Inferior parietal cortex (tissue), 1 donor: Measurements from ENCODE around the gene PCBP1.
A peak's percentile ranks its signal among the peaks of the same experiment; 100 is the strongest.
"Not testable (repeated sequence)": the region's sequence is repeated elsewhere in the genome, so short reads cannot be mapped to it uniquely, and the experiment has no call there.

Experiments used
- DNase-seq: peaks from one replicate; pipeline ENCODE4 v3.0.0-alpha.2; 2016; ENCODE audit errors: extremely low spot score

Gene PCBP1

DNA sequence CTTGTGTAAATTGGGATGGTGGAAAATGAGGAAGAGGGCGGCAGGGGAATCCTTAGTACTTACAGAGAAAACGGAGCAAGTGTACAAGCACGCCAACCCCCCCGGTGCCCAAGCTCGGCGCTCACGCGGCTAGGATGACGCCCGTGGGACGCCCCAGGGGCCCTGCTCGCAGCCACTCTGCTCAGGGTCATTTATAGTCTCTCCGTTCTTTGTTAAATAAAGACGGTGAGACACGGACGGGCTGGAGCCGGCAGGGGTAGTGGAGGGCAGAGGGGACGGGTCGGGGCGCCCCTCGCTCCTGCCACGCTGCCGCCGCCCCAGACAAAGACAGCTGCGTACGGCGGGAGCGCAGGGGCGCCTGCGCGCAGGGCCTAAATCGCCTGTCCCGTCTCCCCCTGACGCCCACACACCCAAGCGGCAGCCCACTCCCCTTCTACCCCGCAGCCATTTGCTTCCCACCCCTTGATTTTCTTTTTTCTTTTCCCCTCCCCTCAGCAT lies 37.8 kb downstream of the PCBP1 start:
- DNase-seq = peak; percentile 71

DNA sequence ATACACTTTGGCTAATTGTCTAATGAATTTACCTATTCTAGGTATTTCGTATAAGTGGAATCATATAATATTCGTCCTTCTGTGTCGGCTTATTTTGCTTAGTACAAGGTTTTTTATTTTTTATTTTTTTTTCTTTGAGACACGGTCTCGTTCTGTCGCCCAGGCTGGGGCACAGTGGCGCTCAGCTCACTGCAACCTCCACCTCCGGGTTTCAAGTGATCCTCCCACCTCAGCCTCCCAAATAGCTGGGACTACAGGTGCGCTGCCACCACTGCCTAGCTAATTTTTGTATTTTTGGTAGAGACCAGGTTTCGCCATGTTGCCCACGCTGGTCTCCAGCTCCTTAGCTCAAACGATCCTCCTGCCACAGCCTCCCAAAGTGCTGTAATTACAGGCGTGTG lies 38.2 kb downstream of the PCBP1 start:
- no peak for DNase-seq

DNA sequence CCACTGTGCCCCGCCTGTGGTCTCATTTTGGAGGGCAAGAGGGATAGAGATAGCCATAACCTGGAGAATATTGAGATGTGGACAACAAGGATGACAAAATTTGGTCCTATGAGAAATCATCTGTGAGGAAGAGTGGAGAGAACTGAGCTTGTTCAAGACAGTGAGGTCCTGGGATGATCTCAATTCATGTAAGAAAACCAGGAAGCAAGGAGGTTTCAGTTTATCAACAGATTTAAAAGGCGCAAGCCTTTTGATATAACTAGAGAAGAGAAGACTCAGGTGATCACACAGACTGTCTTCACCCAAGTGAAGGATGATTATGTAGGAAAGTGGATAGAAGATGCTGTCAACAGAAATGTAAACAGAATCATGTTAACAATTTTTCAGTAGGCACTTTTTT lies 39.1 kb downstream of the PCBP1 start:
- DNase-seq = peak; percentile 2

DNA sequence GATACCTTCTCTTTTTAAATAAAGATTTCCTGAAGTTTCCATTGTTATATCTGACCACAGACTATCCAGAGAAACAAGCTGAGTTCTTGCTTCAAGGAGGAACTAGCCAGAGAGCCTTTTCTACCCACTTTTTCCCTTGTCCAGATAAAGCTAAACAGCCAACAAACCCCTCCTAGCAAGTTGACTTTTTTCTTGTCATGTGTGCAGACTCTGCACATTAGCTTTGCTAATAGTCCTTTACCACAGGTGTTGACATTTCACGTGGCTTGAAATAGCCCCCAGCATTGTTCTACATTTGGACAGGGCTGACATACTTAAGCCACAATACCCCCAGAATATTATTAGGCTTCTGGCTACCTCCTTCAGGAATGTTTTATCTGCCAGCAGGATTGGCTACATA lies 40.7 kb downstream of the PCBP1 start:
- no peak for DNase-seq

DNA sequence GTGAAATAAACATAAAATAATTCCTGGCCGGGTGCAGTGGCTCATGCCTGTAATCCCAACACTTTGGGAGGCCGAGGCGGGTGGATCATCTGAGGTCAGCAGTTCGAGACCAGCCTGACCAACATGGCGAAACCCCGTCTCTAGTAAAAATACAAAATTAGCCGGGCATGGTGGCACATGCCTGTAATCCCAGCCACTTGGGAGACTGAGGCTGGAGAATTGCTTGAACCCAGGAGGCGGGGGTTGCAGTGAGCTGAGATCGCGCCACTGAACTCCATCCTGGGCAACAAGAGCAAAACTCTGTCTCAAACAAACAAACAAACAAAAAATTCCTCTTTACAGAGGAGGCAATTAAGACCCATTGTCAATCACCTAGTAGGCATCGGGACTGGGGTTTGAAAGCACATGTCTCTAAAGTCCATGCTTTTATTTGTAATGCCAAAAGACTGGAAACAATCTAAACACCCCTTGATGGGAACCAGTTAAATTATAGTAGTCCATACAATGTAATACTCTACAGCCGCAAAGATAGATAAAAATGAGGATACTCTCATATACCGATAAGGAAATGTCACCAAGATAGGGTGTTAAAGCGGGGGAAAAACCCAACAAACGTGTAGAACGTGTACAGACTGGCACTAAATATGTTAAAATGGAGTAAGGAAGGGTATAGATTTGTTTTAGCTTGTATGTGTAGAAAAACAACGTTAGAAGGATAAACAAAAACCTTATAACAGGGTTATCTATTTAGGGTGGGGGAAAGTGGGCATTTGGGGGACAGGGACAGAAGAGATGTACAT lies 44.3 kb downstream of the PCBP1 start:
- DNase-seq = not testable (repeated sequence)

DNA sequence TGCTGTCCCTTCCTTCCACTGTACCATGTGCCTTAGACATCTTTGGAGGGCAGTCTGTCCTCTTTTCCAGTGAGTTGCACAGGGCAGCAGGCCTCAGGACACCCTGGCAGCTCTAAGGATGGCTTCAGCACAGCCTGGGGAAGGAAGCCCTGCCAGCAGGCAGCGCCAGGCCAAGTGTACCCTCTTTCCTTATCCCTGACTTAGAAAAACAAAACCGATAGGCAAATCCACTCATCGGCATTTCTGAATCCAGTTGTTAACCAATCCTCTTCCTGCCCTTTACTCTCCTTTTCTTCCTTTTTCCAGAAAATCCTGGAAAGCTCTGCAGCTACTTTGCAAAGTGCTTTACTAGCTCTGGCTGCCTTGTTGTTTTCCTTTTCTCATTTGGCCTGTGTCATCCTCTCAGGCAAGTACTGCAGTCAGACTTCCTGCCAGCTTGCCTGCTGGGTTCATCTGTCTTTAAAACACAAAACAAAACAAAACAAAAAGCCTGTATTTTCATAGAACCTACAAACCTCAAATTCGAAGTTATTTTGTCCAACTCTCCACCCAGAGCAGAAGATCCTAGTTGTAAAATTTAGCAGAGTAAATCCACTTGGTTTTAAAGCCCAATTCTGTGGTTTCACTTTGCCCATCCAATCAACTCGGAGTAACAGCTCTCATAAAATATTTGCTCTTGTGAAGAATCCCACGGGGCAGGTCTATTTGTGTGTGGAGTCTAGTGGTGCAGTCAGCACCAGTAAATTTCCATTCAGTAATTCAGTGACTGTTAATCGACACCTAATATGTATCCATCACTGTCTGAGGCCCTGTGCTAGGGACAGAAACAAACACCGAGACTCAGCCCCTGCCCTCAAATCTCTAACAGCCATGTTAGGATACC lies 45.2 kb downstream of the PCBP1 start:
- DNase-seq = peak; percentile 83

DNA sequence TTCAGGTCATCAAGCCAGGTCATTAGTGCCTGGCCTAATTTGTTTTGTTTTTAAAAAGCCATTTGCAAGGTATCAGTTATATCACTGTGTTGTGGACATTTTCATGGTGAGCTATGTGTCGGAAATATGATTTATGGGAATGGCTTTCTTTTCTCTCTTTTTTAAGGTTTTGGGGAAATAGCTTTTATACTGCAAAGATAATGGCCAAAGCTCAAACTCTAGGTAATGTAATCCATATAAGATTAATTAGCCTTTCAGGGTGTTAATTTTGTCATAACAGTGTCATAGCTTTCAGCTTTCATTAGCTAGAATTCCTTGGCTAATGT lies 45.8 kb downstream of the PCBP1 start:
- DNase-seq = no peak

DNA sequence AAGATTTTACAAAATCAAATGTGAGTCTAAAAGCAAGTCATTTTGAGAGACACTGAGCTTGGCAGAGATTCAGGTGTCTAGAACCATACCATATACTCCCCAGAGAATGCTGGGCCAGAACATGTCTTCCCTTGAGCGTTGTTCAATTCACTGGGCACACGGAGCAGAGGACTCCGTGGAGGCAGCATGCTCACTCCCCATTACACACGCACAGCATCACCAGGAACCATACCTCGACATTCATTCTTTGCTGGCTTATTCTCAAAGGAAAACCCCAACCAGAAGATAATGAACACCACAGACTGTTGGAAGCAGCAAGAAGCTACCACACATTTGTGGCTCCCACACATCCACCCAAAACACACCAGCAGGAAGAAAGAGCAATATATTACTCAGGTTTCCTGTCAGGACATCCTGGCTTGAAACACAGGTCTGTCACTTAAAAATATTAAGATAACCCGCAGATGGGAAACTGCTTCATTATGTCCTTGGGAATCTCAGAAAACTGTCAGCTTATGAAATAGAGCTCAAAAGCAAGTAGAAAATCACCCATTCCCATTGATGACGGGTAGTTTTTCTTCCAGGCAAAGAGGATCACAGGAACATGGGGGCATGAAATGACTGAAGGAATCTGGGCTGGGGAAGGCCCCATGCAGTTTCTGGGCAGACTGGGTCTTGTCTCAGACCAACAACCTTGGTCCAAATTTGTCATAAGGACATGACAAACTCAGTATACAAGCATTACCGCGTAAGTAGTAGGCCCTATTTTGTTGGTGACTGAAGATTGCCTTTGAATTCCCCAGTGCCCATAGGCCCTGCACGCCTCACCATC lies 46.4 kb downstream of the PCBP1 start:
- no peak for DNase-seq

DNA sequence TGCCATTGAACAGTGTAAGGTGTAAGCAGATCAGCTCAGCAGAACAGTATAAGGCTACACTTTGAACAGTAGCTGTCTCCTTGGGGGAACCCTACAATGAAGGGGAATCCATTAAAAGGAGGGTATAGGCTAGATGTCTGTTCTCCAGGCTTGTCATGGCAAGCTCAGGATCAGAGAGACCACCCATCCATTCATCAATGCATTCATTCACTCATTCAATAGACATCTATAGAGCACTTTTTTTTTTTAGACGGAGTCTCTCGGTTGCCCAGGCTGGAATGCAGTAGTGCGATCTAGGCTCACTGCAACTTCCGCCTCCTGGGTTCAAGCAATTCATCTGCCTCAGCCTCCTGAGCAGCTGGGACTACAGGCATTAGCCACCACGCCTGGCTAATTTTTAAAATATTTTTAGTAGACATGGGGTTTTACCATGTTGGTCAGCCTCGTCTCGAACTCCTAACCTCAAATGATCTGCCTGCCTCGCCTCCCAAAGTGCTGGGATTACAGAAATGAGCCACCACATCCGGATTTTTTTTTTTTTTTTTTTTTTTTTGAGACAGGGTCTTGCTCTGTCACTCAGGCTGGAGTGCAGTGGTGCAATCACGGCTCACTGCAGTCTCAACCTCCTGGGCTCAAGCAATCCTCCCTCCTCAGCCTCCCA lies 47.2 kb downstream of the PCBP1 start:
- not testable (repeated sequence) for DNase-seq
